Stomach (tissue), 4 donors: ENCODE data around the gene ANKRD39.

Experiments used
- POLR2A ChIP-seq, 4 donors: fragments of 450-650 bp; IDR thresholded peaks; one replicate each; pipeline ENCODE4 v1.6.1; 2016; ENCODE audit warnings: antibody characterized with exemption in 4 of 4, control low read depth in 2 of 4, mild to moderate bottlenecking in 1 of 4, moderate library complexity in 1 of 4
- POLR2AphosphoS5 ChIP-seq, 3 donors: sonication (generic); formaldehyde crosslinking; IDR thresholded peaks; one replicate each; pipeline ENCODE4 v1.6.1; 2016; ENCODE audit warnings: antibody characterized with exemption in 3 of 3
- TF ChIP-seq, protein P1 (sequence below), 7 experiments: fragments of 450-650 bp in 4 of 7; fragments of 200-600 bp in 3 of 7; sonication (generic) in 3 of 7; IDR thresholded peaks; one replicate each; pipeline ENCODE4 v1.5.1; 2016 to 2019; ENCODE audit warnings: antibody characterized with exemption in 7 of 7, control low read depth in 2 of 7, mild to moderate bottlenecking in 1 of 7

DNA sequence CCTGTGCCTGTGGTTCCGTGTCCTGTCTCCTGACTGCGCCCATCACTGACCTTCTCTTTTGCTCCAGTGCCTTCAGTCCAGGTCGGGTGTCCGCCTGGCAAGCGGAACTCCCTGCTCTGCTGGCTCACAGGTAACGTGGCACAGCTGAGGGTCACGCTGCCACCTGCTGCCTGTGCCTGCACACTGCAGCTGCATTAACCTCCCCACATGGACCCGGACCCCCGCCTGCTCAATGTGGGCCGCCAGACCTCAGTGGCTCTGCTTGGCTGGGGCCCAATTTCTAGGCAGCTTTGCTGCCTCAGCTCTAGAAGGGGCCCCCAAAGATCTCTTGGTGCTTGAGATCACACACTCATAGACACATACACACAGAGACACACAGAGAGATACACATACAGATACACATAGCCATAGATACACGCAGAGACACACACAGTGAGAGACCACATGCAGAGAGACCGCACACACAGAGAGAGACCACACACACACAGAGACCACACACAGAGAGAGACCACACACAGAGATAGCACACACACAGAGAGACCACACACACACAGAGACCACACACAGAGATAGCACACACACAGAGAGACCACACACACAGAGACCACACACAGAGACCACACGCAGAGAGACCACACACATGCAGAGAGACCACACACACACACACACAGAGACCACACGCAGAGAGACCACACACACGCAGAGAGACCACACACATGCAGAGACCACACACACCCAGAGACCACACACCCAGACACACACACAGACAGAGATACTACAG, 56.6 kb downstream of the ANKRD39 start:
- TF ChIP-seq, protein P1, sequence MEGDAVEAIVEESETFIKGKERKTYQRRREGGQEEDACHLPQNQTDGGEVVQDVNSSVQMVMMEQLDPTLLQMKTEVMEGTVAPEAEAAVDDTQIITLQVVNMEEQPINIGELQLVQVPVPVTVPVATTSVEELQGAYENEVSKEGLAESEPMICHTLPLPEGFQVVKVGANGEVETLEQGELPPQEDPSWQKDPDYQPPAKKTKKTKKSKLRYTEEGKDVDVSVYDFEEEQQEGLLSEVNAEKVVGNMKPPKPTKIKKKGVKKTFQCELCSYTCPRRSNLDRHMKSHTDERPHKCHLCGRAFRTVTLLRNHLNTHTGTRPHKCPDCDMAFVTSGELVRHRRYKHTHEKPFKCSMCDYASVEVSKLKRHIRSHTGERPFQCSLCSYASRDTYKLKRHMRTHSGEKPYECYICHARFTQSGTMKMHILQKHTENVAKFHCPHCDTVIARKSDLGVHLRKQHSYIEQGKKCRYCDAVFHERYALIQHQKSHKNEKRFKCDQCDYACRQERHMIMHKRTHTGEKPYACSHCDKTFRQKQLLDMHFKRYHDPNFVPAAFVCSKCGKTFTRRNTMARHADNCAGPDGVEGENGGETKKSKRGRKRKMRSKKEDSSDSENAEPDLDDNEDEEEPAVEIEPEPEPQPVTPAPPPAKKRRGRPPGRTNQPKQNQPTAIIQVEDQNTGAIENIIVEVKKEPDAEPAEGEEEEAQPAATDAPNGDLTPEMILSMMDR (IDR thresholded peaks at IDR 0.05), result peak in 5 of 7 experiments; percentile 86 to 95 (median 87)
- TF ChIP-seq POLR2AphosphoS5 (IDR thresholded peaks at IDR 0.05), result peak in 1 of 3 donors; percentile 81
- TF ChIP-seq POLR2A (IDR thresholded peaks at IDR 0.05), result no peak
